Measurements from ENCODE around the gene REC114.

- TF ChIP-seq POLR2AphosphoS5 (IDR thresholded peaks at IDR 0.05; ENCODE audit: insufficient read depth, low read depth, low read length) (no peak), EZH2 (IDR thresholded peaks at IDR 0.05; ENCODE audit: borderline replicate concordance, low read depth, low read length, severe bottlenecking) (no peak), CTCF (IDR thresholded peaks at IDR 0.05; ENCODE audit: extremely low read depth in 1 of 2, insufficient read depth in 1 of 2, low read depth in 1 of 2, low read length in 2 of 2) (no peak), POLR2A (IDR thresholded peaks at IDR 0.05; ENCODE audit: low read depth, low read length) (no peak), MAX (IDR thresholded peaks at IDR 0.05; ENCODE audit: insufficient read depth, insufficient read length) (no peak), MYC (IDR thresholded peaks at IDR 0.05; ENCODE audit: low read depth, low read length) (no peak), GATA2 (IDR thresholded peaks at IDR 0.05; ENCODE audit: insufficient read depth, insufficient read length, low read depth, low read length) (no peak)
Observed at GRCh38 chr15:73488698-73489097, 45.7 kb downstream of the REC114 start.
